ENCODE measurements around the gene ORAI1.

ORAI1 gene

GRCh38 chr12:121626087-121626852 is at the start of gene ORAI1:
Gene ORAI1, plus strand, starts transcription at chr12:121626530.
- peak; percentile 67 for DNase-seq (ENCODE audit: low read depth)
- H3K4me3 ChIP-seq (ENCODE audit: low read depth, low read length) = peak within 1 kb of the TSS; percentile 62
- peak; percentile 3 for TF ChIP-seq CTCF (IDR thresholded peaks at IDR 0.05; ENCODE audit: low read depth, low read length, missing control alignments)

- no peak overlapping the region for H3K4me3 ChIP-seq (ENCODE audit: low read depth, low read length)
- no peak for TF ChIP-seq CTCF (IDR thresholded peaks at IDR 0.05; ENCODE audit: low read depth, low read length, missing control alignments)
- DNase-seq (ENCODE audit: low read depth) = no peak
Observed at GRCh38 chr12:121576851-121577391, 49.4 kb upstream of the ORAI1 start.

GRCh38 chr12:121577443-121578180 is 48.7 kb upstream of the ORAI1 start:
- TF ChIP-seq CTCF (IDR thresholded peaks at IDR 0.05; ENCODE audit: low read depth, low read length, missing control alignments) = no peak
- H3K4me3 ChIP-seq (ENCODE audit: low read depth, low read length) = no peak overlapping the region
- no peak for DNase-seq (ENCODE audit: low read depth)

- peak overlapping the region; percentile 59 for H3K4me3 ChIP-seq (ENCODE audit: low read depth, low read length)
- DNase-seq (ENCODE audit: low read depth) = no peak
- TF ChIP-seq CTCF (IDR thresholded peaks at IDR 0.05; ENCODE audit: low read depth, low read length, missing control alignments) = no peak
Observed at GRCh38 chr12:121578230-121579189, 47.8 kb upstream of the ORAI1 start.

GRCh38 chr12:121579190-121579791 is 47.0 kb upstream of the ORAI1 start:
- peak overlapping the region; percentile 59 for H3K4me3 ChIP-seq (ENCODE audit: low read depth, low read length)
- no peak for DNase-seq (ENCODE audit: low read depth)
- TF ChIP-seq CTCF (IDR thresholded peaks at IDR 0.05; ENCODE audit: low read depth, low read length, missing control alignments) = no peak
